GM18873 (cell line): ENCODE measurements around the gene PLRG1.
"Not testable (repeated sequence)": the region's sequence is repeated elsewhere in the genome, so short reads cannot be mapped to it uniquely, and the experiment has no call there.

ENCODE experiments used
- ATAC-seq: cut with Tn5 transposase; IDR thresholded peaks from one replicate; pipeline ENCODE4 v1.9.1; 2021; ENCODE audit warnings: mild to moderate bottlenecking, moderate library complexity, moderate number of reproducible peaks; ENCODE audit not compliant: unreplicated experiment, low FRiP score

PLRG1 gene

GRCh38 chr4:154549894-154550790 lies at the start of gene PLRG1:
Gene PLRG1 (minus strand): TSS chr4:154550400. CDS start chr4:154550308, 92 bp downstream.
- peak; percentile 97 for ATAC-seq

- ATAC-seq = no peak
These were observed 47.9 kb upstream of the PLRG1 start for GRCh38 chr4:154597798-154598774.

DNA sequence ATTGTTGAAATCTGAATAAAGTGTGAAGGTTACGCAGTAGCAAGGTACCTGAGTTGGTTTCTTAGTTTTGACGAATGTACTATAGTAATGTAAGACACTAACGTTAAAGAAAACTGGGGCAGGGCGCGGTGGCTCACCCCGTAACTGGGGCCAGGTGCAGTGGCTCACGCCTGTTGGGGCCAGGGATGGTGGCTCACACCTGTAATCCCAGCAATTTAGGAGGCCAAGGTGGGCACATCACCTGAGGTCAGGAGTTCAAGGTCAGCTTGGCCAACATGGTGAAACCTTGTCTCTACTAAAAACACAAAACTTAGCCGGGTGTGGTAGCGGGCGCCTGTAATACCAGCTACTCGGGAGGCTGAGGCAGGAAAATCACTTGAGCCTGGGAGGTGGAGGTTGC lies 47.1 kb upstream of the PLRG1 start:
- not testable (repeated sequence) for ATAC-seq

DNA sequence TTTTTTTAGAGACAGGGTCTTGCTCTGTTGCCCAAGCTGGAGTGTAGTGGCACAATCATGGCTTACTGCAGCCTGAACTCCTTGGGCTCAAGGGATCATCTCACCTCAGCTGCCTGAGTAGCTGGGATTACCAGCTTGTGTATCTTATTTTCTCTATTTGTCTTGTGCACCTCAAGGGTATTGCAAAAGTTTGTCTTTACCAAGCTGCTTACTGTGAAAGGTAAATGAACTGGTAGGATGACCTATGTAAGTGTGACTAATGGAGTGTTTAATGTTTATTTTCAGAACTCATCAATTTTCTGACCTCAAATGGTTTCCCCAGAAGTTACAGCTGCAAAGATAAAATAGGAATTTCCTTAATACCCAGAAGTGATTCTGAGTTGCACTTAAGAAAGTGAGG lies 45.6 kb upstream of the PLRG1 start:
- ATAC-seq = no peak

DNA sequence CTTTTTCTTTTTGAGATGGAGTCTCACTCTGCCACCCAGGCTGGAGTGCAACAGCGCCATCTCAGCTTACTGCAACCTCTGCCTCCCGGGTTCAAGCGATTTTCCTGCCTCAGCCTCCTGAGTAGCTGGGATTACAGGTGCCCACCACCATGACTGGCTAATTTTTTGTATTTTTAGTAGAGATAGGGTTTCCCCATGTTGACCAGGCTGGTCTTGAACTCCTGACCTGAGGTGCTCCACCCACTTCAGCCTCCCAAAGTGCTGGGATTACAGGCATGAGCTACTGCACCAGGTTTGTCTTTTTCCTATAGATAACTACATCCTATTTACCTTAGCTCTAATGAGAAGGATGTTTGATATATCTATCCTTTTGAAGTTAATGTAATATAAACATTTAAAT lies 44.1 kb upstream of the PLRG1 start:
- not testable (repeated sequence) for ATAC-seq

- no peak for ATAC-seq
These were observed 43.7 kb upstream of the PLRG1 start for GRCh38 chr4:154593868-154594267.

GRCh38 chr4:154591890-154592289 lies 41.7 kb upstream of the PLRG1 start:
- ATAC-seq = no peak

GRCh38 chr4:154590329-154591006 lies 40.3 kb upstream of the PLRG1 start, which contains the start of gene FGA:
Gene FGA (minus strand): TSS chr4:154590742. CDS start chr4:154590687, 55 bp downstream.
- no peak for ATAC-seq

DNA sequence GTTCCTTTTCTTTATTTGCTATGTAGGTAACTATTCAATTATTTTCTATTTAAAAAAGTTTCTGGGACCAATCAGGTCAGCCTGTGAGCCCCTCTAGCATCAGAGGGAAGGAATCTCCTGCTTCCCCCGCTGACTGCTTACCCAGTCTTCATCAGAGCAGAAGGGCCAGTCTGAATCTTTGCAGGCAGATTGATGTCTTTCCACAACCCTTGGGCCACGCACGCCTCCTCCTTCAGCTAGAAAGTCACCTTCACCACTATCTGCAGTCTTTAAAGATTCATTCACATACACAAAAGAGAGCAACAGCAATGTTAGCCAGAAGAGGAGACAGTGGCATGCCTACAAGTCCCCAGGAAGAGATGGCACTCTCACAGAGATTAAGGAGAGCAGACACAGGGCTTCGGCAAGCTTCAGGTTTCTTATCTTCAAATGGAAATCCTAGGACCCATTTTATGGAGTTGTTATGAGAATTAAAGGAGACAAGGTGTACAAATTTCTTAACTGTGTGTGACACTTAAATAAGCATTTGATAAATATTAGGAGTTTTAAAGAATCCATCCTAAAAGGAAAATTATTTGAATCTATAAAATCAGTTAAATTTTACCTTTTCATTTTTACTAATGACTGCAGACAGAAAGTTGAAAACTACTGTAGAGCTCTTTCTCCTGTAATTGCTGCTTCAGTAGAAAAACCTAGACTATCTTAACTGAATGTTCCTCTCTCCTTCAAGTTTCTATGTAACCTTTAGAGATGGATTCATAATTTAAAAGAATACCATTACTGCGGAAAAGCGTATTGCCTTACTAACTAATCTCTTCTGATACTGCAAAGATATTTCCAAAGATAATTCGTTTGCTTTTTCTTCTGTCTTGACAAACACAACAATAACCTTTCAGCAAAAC lies 39.3 kb upstream of the PLRG1 start:
- no peak for ATAC-seq

- ATAC-seq = no peak
These were observed 38.0 kb upstream of the PLRG1 start for GRCh38 chr4:154588198-154588597.

DNA sequence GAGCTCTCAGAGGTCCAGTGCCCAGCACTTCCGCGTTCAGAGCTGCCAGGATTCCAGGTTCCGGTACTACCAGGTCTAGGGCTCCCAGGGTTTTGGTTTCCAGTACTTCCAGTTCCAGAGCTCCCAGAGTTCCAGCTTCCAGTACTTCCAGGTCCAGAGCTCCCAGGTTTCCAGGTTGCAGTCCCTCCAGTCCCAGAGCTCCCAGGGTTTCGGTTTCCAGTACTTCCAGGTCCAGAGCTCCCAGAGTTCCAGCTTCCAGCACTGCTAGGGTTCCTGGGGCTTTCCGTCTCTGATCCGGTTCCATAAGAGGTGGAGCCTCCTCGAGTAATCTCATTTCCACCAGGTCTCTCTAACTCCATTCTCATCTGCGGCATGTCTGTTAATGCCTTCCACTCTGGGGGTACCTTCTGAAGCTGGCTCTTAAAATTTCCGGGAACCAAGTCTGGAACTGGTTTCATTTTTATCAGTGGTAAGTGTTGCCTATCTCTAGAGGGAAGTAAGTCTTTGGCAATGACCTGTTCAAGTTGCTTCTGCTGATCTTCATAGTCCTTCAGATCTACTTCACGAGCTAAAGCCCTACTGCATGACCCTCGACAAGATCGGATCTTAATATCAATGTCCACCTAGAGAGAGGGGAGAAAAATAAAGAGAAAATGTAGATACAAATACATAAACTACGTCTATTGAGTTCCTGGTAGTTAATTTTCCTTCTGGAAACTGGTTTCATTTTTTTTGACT lies 36.3 kb upstream of the PLRG1 start:
- no peak for ATAC-seq

DNA sequence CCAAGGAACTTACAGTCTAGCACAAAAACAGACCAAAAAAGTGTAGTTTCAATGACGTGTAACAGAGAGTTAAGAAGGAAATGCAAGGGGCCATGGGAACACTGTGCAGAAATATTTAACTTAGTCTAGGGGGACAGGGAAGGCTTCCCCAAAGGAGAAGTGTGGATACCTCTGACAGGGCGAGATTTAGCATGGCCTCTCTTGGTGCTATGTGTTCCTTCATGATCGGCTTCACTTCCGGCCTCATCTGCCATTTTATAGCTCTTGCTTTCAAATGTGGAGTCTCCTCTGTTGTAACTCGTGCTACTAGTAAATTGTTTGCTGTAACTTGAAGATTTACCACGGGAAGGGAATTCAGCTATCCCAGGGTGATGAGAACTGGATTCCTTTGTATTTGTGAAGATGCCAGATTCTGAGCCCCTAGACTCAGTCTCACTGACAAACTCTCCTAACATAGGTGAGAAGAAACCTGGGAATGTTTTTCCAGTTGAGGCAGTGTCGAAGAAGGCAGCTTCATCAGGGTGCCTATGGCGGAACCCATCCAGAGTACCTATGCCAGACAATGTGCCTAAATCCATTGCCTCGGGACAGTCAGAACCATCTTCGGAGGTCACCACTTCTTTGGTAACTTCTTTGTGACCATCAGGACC lies 35.3 kb upstream of the PLRG1 start:
- ATAC-seq = no peak

DNA sequence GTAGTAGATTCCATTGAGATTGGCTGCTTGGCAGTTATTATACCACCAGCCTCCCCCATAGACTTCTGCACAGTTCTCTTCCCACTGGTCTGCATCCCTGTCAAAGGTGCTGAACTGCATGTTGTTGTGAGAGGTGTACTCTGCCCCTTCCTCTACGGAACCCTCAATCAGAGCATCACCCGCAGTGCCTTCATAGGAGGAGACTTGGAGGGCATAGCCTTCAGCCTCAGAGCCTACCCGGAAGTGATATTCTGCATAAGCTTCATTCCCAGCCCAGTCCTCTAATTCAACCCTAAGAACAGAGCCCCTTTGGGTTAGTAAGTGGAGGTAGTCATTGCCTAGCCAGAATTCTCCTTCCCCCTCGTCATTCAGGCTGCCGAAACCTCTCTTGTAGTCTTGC lies 34.1 kb upstream of the PLRG1 start:
- no peak for ATAC-seq

DNA sequence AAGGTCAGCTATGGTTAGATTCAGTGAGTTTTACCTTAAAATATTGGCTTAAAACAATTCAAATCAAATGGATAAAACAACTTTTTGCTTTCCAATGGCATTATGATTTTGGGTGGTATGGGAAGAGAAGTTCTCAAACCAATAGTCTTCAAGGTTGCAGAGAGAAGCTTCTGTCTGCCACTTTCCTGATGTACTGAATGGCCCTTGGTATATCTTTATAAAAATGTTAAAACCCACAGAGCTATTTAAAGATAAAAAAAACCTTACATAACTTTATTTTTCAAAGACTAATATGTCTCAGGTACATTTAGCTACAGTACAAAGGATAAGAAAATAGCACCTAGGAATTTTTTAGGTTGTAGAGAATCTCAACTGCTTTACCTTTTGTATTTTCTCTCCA lies 33.5 kb upstream of the PLRG1 start:
- no peak for ATAC-seq

- no peak for ATAC-seq
These were observed 33.0 kb upstream of the PLRG1 start for GRCh38 chr4:154583230-154583629.

- no peak for ATAC-seq
These were observed 32.5 kb upstream of the PLRG1 start for GRCh38 chr4:154582723-154583122.

DNA sequence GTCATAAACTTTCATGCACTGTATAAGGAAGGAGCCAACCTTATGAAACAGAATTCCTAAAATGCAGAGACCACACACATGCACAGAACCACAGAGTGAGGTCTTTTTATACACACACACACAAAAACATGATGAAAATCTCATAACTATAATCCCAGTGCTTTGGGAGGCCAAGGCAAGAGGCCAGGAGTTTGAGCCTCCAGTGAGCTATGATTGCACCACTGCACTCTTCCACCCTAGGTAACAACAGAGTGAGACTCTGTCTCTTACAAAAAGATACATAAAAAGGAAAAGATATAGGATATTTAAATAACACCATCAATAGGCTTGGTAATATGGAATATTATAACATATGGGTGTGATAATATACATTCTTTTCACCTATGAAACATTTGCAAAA lies 29.7 kb upstream of the PLRG1 start:
- no peak for ATAC-seq

DNA sequence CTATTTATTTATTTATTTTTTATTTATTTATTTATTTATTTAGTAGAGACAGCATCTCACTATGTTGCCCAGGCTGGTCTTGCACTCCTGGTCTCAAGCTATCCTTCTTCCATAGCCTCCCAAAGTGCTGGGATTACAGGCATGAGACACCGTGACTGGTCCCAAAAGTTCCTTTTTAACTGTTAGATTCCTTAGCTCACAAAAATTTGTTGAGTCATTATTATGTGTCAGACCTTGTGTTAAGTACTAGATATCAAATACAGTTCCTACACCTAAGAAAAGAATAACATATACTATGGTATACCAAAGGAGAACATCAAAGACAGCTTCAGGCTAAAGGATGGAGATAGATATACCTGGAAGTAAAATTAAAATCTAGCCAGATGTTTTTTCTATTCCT lies 28.7 kb upstream of the PLRG1 start:
- no peak for ATAC-seq
